Omental fat pad (tissue), 4 donors: ENCODE results near the gene CACNA2D3. TPM values are rescaled to one million over a fixed set of nuclear protein-coding genes. Genes with fewer than 3 reads are reported as not detected.

Experiments used
- ATAC-seq: fragments of 150-250 bp; one replicate; pipeline ENCODE4 v1.9.1; 2016; ENCODE audit warnings: mild to moderate bottlenecking, moderate library complexity; ENCODE audit not compliant: low FRiP score
- DNase-seq: peaks from one replicate; pipeline ENCODE4 v3.0.0-alpha.2; 2019; ENCODE audit warnings: low spot score
- total RNA-seq, 4 donors: library from RNA; depleted of rRNA; stranded (reverse); fragments of >200 nt; gene quantifications; one replicate each; pipeline ENCODE4 v1.1.0, GENCODE V29; 2016
- TF ChIP-seq, protein P1 (sequence below), 3 donors: fragments of 450-650 bp; IDR thresholded peaks; one replicate each; pipeline ENCODE4 v1.5.1; 2016 to 2017; ENCODE audit warnings: antibody characterized with exemption in 3 of 3, mild to moderate bottlenecking in 3 of 3, moderate library complexity in 2 of 3

CACNA2D3 gene
- total RNA-seq, 4 donors from 2014 or later: 2.6 to 6.1 (median 4.5) TPM

DNA sequence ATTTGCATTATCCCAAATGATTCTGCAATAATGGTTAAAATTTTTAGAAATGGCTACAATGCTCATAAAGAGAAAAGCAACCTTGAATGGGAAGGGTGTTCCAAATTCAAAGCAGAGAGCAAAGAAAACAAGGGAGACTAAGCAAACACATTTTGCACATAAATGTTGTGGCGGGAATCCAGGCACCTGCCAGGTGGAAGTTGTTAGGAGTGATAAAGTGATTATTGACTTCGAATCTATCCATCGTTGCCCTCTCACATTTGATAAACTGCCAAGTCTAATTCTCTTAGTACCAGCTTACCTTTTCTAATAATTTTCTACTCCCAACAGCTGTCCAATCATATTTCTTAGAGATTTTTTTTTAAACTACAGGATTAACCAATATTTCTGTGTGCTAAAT, 244.5 kb downstream of the CACNA2D3 start:
- DNase-seq: no peak
- ATAC-seq: no peak
- TF ChIP-seq, protein P1, sequence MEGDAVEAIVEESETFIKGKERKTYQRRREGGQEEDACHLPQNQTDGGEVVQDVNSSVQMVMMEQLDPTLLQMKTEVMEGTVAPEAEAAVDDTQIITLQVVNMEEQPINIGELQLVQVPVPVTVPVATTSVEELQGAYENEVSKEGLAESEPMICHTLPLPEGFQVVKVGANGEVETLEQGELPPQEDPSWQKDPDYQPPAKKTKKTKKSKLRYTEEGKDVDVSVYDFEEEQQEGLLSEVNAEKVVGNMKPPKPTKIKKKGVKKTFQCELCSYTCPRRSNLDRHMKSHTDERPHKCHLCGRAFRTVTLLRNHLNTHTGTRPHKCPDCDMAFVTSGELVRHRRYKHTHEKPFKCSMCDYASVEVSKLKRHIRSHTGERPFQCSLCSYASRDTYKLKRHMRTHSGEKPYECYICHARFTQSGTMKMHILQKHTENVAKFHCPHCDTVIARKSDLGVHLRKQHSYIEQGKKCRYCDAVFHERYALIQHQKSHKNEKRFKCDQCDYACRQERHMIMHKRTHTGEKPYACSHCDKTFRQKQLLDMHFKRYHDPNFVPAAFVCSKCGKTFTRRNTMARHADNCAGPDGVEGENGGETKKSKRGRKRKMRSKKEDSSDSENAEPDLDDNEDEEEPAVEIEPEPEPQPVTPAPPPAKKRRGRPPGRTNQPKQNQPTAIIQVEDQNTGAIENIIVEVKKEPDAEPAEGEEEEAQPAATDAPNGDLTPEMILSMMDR (IDR thresholded peaks at IDR 0.05): no peak

DNA sequence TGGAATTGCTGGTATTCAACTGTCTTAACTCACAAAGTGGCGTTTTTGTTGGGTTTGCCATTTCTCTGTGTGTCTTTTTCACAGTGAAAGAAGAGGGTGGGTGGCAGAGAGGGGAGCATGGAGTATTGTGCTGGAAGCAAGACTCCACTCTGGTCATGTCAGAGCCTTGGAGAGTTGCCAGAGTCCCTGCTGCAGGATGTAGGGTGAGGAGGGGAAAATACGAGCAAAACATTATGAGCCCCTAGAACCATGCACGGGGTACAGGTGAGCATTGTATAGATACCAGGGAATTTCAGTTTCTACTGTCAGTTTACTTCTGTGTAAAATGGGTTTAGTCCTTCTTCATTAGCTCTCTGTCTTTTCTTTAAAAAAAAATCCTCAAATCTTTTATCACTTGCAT, 249.9 kb downstream of the CACNA2D3 start:
- DNase-seq (no peak), ATAC-seq (no peak)
- TF ChIP-seq, protein P1 (IDR thresholded peaks at IDR 0.05): no peak

- DNase-seq: no peak
- ATAC-seq: no peak
- TF ChIP-seq, protein P1 (IDR thresholded peaks at IDR 0.05): no peak
Measured at GRCh38 chr3:54374214-54374852, 252.0 kb downstream of the CACNA2D3 start.

DNA sequence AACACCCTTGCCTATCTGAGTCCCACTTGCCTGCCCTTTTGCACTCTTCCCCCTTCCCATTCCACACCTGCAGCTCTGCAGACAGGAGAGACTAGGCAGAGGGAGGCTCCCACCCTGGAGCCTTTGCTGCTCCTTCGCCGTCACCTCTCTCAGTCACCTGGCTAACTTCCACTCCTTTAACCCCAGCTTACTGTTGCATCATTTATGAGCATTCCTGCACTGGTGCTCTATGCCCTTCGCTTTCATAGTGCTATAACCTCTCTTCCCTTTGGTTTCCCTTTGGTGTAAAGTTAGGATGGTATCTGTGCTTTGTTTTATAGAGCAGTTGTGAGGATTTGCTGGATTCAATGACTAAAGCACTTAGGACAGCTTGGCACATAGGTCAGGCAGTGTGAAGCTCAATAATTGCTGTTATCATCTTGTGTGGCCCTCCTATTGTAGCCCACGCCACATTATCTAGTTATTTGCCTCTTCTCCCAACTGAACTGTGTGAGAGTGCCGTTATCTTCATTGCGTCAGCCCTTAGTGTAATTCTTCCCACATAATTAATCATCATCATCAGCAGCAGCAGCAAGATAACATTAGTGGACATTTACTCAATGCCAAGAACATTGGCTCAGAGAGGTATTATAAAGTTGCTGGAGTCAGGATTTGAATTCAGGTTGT, 253.9 kb downstream of the CACNA2D3 start:
- DNase-seq: no peak
- TF ChIP-seq, protein P1 (IDR thresholded peaks at IDR 0.05): no peak
- peak; percentile 62 for ATAC-seq

- no peak for ATAC-seq
- DNase-seq: no peak
- TF ChIP-seq, protein P1 (IDR thresholded peaks at IDR 0.05): no peak
Measured at GRCh38 chr3:54376939-54377578, 254.7 kb downstream of the CACNA2D3 start.

DNA sequence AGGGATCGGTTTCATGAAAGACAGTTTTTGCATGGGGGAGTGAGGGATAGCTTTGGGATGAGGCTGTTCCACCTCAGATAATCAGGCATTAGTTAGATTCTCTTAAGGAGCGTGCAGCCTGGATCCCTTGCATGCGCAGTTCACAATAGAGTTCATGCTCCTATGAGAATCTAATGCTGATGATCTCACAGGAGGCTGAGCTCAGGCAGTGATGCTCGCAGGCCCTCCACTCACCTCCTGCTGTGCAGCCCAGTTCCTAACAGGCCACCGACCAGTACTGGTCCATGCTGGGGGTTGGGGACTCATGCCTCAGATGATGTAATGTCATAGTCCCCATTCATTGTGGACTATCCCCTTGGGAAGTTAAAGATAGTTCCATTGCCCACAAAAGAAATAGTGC, 255.8 kb downstream of the CACNA2D3 start:
- DNase-seq: no peak
- TF ChIP-seq, protein P1 (IDR thresholded peaks at IDR 0.05): no peak
- ATAC-seq: no peak
